ENCODE data around the gene TTC19.

DNA sequence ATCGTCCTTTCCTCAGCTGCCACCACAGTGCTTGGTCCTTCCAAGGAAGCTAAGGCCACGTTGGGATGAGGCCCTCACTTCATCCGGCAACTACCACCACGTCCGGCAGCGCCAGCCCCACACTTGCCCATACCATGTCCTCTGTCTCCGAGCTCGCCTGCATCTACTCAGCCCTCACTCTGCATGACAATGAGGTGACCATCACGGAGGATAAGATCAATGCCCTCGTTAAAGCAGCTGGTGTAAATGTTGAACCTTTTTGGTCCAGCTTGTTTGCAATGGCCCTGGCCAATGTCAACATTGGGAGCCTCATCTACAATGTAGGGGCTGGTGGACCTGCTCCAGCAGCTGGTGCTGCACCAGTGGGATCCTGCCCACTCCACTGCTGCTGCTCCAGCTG lies 44.9 kb downstream of the TTC19 start:
- no peak for TF ChIP-seq CEBPB (IDR thresholded peaks at IDR 0.05)
- no peak for TF ChIP-seq RAD21 (IDR thresholded peaks at IDR 0.05; ENCODE audit: low read depth)
